HCT116 (cell line): ENCODE data around the gene OXCT2. TPM values are rescaled to one million over a fixed set of nuclear protein-coding genes. Genes with fewer than 3 reads are reported as not detected.

Experiments used
- ATAC-seq: fragments of 200-7000 bp; cut with Tn5 transposase; 2 replicates; pipeline ENCODE4 v1.9.1; 2020; ENCODE audit warnings: mild to moderate bottlenecking, moderate library complexity
- BruUV-seq: library from RNA; stranded (reverse); fragments of 400-500 nt; replicated peaks from 2 replicates; lab custom pipeline; 2021; lab: Mats Ljungman, UMichigan
- CTCF ChIA-PET: fragments of 300-600 bp; sonication (Branson Sonifier 250); formaldehyde crosslinking; loops from one replicate; lab custom pipeline; 2021; ENCODE audit warnings: antibody characterized with exemption; lab: Charles Lee
- POLR2A ChIA-PET: fragments of 300-600, 350-600 bp; sonication (Branson Sonifier 250); formaldehyde crosslinking; loops from one replicate; lab custom pipeline; 2021; ENCODE audit warnings: antibody characterized with exemption; lab: Charles Lee
- RAD21 ChIA-PET, 2 experiments: fragments of 300-600 bp; sonication (Branson Sonifier 250); formaldehyde crosslinking; loops; one replicate each; lab custom pipeline; 2023; ENCODE audit warnings: low total read pairs in 2 of 2; ENCODE audit not compliant: uncharacterized antibody in 2 of 2, unreplicated experiment in 2 of 2, low non-redundant PET in 1 of 2; lab: Charles Lee
- DNase-seq: peaks from one replicate; pipeline ENCODE4 v3.0.0-alpha.2; 2010; ENCODE audit warnings: low read depth, low spot score
- H2AFZ ChIP-seq: fragments of 200-600 bp; shearing (Covaris generic), sonication (generic); 2 replicates; pipeline ENCODE4 v1.6.1; 2017; ENCODE audit warnings: low read depth, mixed run types, mixed read lengths, antibody characterized with exemption, low read length; ENCODE audit not compliant: poor library complexity, severe bottlenecking
- H3K27ac ChIP-seq: 2 replicates; pipeline ENCODE4 v1.5.1; 2012; ENCODE audit warnings: low read depth, low read length
- H3K27me3 ChIP-seq: fragments of 200-600 bp; sonication (generic); 2 replicates; pipeline ENCODE4 v1.6.1; 2016; ENCODE audit warnings: mixed run types, low read length, mixed read lengths; ENCODE audit not compliant: insufficient read depth
- H3K36me3 ChIP-seq, 2 experiments: fragments of 200-500 bp in 1 of 2; fragments of 200-600 bp in 1 of 2; sonication (Bioruptor generic) in 1 of 2; sonication (generic) in 1 of 2; 2 replicates each; pipeline versions ENCODE4 v1.5.1 to v1.6.1; 2014 to 2016; ENCODE audit warnings: low read length in 2 of 2, inconsistent platforms in 1 of 2, mixed read lengths in 1 of 2, mixed run types in 1 of 2; ENCODE audit not compliant: insufficient read depth in 2 of 2, control insufficient read depth in 1 of 2
- H3K4me1 ChIP-seq, 2 experiments: fragments of 200-600 bp in 1 of 2; sonication (generic) in 1 of 2; 2 replicates each; pipeline versions ENCODE4 v1.5.1 to v1.6.1; 2012 to 2017; ENCODE audit warnings: low read length in 2 of 2, inconsistent platforms in 1 of 2, mild to moderate bottlenecking in 1 of 2, mixed read lengths in 1 of 2, mixed run types in 1 of 2, moderate library complexity in 1 of 2; ENCODE audit not compliant: insufficient read depth in 2 of 2, control insufficient read depth in 1 of 2
- H3K4me2 ChIP-seq: fragments of 200-600 bp; sonication (generic); 2 replicates; pipeline ENCODE4 v1.6.1; 2017; ENCODE audit warnings: mixed run types, low read length, mixed read lengths
- H3K4me3 ChIP-seq, 2 experiments: fragments of 200-600 bp in 1 of 2; sonication (generic) in 1 of 2; replicated peaks in 1 of 2; 2 replicates each; pipeline ENCODE4 v1.5.1; 2011 to 2016; ENCODE audit warnings: low read length in 2 of 2, control low read depth in 1 of 2, low read depth in 1 of 2, mild to moderate bottlenecking in 1 of 2, mixed read lengths in 1 of 2, mixed run types in 1 of 2
- H3K79me2 ChIP-seq: fragments of 200-600 bp; sonication (generic); 2 replicates; pipeline ENCODE4 v1.6.1; 2017; ENCODE audit warnings: mild to moderate bottlenecking, mixed run types, low read length, moderate library complexity, mixed read lengths; ENCODE audit not compliant: insufficient read depth
- H3K9ac ChIP-seq: fragments of 200-600 bp; sonication (generic); 2 replicates; pipeline ENCODE4 v1.6.1; 2016; ENCODE audit warnings: low read length, mixed read lengths
- H3K9me2 ChIP-seq: fragments of 200-600 bp; sonication (generic), shearing (Covaris generic); 2 replicates; pipeline ENCODE4 v1.6.1; 2017; ENCODE audit warnings: mixed run types, mild to moderate bottlenecking, moderate library complexity; ENCODE audit not compliant: insufficient read depth
- H3K9me3 ChIP-seq, 2 experiments: fragments of 200-500 bp in 1 of 2; fragments of 200-600 bp in 1 of 2; sonication (Bioruptor generic) in 1 of 2; sonication (generic) in 1 of 2; 2 replicates each; pipeline ENCODE4 v1.6.1; 2014 to 2017; ENCODE audit warnings: low read length in 2 of 2, mixed read lengths in 2 of 2, inconsistent platforms in 1 of 2, low read depth in 1 of 2, mild to moderate bottlenecking in 1 of 2, mixed run types in 1 of 2, moderate library complexity in 1 of 2; ENCODE audit not compliant: control insufficient read depth in 1 of 2, insufficient read depth in 1 of 2
- H4K20me1 ChIP-seq: fragments of 200-600 bp; sonication (generic), shearing (Covaris generic); 2 replicates; pipeline ENCODE4 v1.6.1; 2017; ENCODE audit warnings: mixed run types, mild to moderate bottlenecking, moderate library complexity; ENCODE audit not compliant: insufficient read depth
- CEBPB ChIP-seq: IDR thresholded peaks from 2 replicates; pipeline ENCODE4 v1.6.1; 2012; ENCODE audit warnings: low read depth
- ELF1 ChIP-seq: IDR thresholded peaks from 2 replicates; pipeline ENCODE4 v1.6.1; 2012; ENCODE audit warnings: low read depth, borderline replicate concordance
- EZH2 ChIP-seq: fragments of 200-600 bp; sonication (generic); IDR thresholded peaks from 2 replicates; pipeline ENCODE4 v1.6.1; 2017; ENCODE audit warnings: antibody characterized with exemption, mixed run types
- JUND ChIP-seq: IDR thresholded peaks from 2 replicates; pipeline ENCODE4 v1.6.1; 2012
- POLR2A ChIP-seq: IDR thresholded peaks from 2 replicates; pipeline ENCODE4 v1.7.0; 2011; ENCODE audit warnings: borderline replicate concordance; ENCODE audit not compliant: insufficient read depth, insufficient read length; ENCODE audit errors: extremely low read depth
- POLR2AphosphoS5 ChIP-seq: IDR thresholded peaks from 2 replicates; pipeline ENCODE4 v1.6.1; 2011; ENCODE audit warnings: mild to moderate bottlenecking, low read depth, low read length, moderate library complexity
- SIN3A ChIP-seq: IDR thresholded peaks from 2 replicates; pipeline ENCODE4 v1.6.1; 2012; ENCODE audit warnings: low read depth
- SRF ChIP-seq: IDR thresholded peaks from 2 replicates; pipeline ENCODE4 v1.6.1; 2012; ENCODE audit warnings: low read depth
- YY1 ChIP-seq: IDR thresholded peaks from 2 replicates; pipeline ENCODE4 v1.6.1; 2011; ENCODE audit warnings: low read length, low read depth, moderate library complexity, mild to moderate bottlenecking; ENCODE audit not compliant: insufficient replicate concordance; ENCODE audit errors: extremely low read depth
- ZFX ChIP-seq: fragments of 450-650 bp; IDR thresholded peaks from 2 replicates; pipeline ENCODE4 v1.6.1; 2017
- ZNF274 ChIP-seq: fragments of 200-500 bp; sonication (Bioruptor generic); IDR thresholded peaks from 2 replicates; pipeline ENCODE4 v1.6.1; 2014; ENCODE audit warnings: mild to moderate bottlenecking, low read depth, low read length, inconsistent platforms
- intact Hi-C: fragments of 100-400 bp; cut with micrococcal nuclease; formaldehyde crosslinking; loops from 2 replicates; pipeline ENCODE4 v1.10.0; 2022
- total RNA-seq: library from RNA; stranded (reverse); gene quantifications from one replicate; pipeline ENCODE4 v1.2.1, GENCODE V29; 2021; ENCODE audit not compliant: unreplicated experiment
- TF ChIP-seq, protein P1 (sequence below): IDR thresholded peaks from 2 replicates; pipeline ENCODE4 v1.6.1; 2012
- TF ChIP-seq, protein P2 (sequence below): IDR thresholded peaks from 2 replicates; pipeline ENCODE4 v1.6.1; 2012
- TF ChIP-seq, protein P3 (sequence below): IDR thresholded peaks from 2 replicates; pipeline ENCODE4 v1.6.1; 2012; ENCODE audit warnings: low read depth
- TF ChIP-seq, protein P4 (sequence below): IDR thresholded peaks from 2 replicates; pipeline ENCODE4 v1.6.1; 2011; ENCODE audit warnings: mild to moderate bottlenecking, low read length, moderate library complexity; ENCODE audit not compliant: insufficient replicate concordance; ENCODE audit errors: extremely low read depth

Gene OXCT2
- total RNA-seq, 1 experiment from 2014 or later: 3.7 TPM

DNA sequence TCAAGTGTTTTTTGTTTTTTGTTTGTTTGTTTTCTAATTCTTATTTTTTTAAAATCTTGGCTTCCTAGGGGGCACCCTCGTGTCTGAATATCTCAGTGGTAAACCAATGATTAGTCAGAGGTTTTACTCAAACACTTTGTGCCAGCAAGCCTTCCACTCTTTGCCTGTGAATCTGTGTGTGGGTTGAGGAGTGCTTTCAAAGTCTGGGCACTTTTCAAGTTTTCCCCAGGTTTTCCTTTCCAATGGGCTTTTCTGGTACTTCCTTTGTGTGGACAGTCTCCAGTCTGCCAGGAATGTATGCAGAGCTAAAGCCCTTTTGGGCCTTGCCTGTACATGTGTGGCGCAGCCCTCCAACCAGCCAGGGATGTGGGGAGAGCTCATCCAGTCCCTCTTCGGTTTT, 42.1 kb downstream of the OXCT2 start:
- POLR2A ChIA-PET: interaction anchor here (1.1 kb wide), 1 partner anchor 10 kb away, joined by 3 read pairs; the partner anchor contains the start of gene PPIE
- Histone ChIP-seq H2AFZ (no peak overlapping the region), H3K36me3 (no peaks in the 10 kb centered on the region), H3K27ac (no peak overlapping the region), H3K9me2 (no peaks in the 10 kb centered on the region), H3K27me3 (peaks cover 28% of the 10 kb centered on the region), H3K4me3 (no peak overlapping the region), H3K4me2 (no peak overlapping the region), H3K9ac (no peak overlapping the region), H4K20me1 (no peaks in the 10 kb centered on the region), H3K9me3 (no peaks in the 10 kb centered on the region), H3K79me2 (no peaks in the 10 kb centered on the region), H3K4me1 (no peaks in the 10 kb centered on the region)
- no TSS peak for BruUV-seq
- intact Hi-C loops: no loop called here
- RAD21 ChIA-PET: no interaction called here
- TF ChIP-seq POLR2AphosphoS5 (no peak), SRF (no peak), ZFX (no peak), JUND (no peak), POLR2A (no peak), ZNF274 (no peak)
- TF ChIP-seq, protein P1, sequence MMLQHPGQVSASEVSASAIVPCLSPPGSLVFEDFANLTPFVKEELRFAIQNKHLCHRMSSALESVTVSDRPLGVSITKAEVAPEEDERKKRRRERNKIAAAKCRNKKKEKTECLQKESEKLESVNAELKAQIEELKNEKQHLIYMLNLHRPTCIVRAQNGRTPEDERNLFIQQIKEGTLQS: no peak
- TF ChIP-seq, protein P2, sequence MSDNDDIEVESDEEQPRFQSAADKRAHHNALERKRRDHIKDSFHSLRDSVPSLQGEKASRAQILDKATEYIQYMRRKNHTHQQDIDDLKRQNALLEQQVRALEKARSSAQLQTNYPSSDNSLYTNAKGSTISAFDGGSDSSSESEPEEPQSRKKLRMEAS: no peak
- DNase-seq: no peak
- no peak for ATAC-seq
- CTCF ChIA-PET: interaction anchor here (0.8 to 0.9 kb wide), 2 partner anchors 9 to 70 kb away, joined by 3 to 4 read pairs; no protein-coding TSS in a partner anchor

DNA sequence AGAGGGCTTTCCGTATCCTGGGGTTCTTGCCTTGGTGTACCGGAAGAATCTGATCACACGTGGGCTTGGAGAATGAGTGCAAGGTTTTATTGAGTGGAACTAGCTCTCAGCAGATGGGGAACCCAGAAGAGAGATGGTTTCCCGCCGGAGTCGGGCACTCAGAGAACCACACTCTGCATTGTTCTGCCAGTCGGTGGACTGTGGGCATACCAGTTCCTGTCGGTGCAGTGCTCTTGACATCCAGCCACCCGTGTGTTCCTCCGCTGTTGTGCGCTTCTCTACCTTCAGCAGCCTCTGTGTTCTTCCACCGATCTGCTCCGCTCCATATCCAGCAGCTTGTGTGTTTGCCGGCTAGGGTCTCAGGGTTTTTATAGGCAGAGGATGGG, 43.2 kb downstream of the OXCT2 start:
- BruUV-seq: no TSS peak
- no peak overlapping the region for H3K9ac ChIP-seq
- peaks cover 26% of the 10 kb centered on the region for H3K27me3 ChIP-seq
- H3K4me3 ChIP-seq: no peak overlapping the region
- H3K27ac ChIP-seq: no peak overlapping the region
- ChIA-PET RAD21 (no interaction called here), POLR2A (no interaction called here), CTCF (no interaction called here)
- intact Hi-C loops: no loop called here
- no peak overlapping the region for H3K4me2 ChIP-seq
- no peak overlapping the region for H2AFZ ChIP-seq
- H3K9me2 ChIP-seq: no peaks in the 10 kb centered on the region
- H3K79me2 ChIP-seq: no peaks in the 10 kb centered on the region
- H4K20me1 ChIP-seq: no peaks in the 10 kb centered on the region
- H3K4me1 ChIP-seq: no peaks in the 10 kb centered on the region
- DNase-seq (no peak), ATAC-seq (no peak)
- no peaks in the 10 kb centered on the region for H3K9me3 ChIP-seq
- H3K36me3 ChIP-seq: no peaks in the 10 kb centered on the region
- TF ChIP-seq, protein P3, sequence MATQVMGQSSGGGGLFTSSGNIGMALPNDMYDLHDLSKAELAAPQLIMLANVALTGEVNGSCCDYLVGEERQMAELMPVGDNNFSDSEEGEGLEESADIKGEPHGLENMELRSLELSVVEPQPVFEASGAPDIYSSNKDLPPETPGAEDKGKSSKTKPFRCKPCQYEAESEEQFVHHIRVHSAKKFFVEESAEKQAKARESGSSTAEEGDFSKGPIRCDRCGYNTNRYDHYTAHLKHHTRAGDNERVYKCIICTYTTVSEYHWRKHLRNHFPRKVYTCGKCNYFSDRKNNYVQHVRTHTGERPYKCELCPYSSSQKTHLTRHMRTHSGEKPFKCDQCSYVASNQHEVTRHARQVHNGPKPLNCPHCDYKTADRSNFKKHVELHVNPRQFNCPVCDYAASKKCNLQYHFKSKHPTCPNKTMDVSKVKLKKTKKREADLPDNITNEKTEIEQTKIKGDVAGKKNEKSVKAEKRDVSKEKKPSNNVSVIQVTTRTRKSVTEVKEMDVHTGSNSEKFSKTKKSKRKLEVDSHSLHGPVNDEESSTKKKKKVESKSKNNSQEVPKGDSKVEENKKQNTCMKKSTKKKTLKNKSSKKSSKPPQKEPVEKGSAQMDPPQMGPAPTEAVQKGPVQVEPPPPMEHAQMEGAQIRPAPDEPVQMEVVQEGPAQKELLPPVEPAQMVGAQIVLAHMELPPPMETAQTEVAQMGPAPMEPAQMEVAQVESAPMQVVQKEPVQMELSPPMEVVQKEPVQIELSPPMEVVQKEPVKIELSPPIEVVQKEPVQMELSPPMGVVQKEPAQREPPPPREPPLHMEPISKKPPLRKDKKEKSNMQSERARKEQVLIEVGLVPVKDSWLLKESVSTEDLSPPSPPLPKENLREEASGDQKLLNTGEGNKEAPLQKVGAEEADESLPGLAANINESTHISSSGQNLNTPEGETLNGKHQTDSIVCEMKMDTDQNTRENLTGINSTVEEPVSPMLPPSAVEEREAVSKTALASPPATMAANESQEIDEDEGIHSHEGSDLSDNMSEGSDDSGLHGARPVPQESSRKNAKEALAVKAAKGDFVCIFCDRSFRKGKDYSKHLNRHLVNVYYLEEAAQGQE: no peak
- no peak for TF ChIP-seq JUND
- no peak for TF ChIP-seq POLR2AphosphoS5
- TF ChIP-seq, protein P2: no peak
- no peak for TF ChIP-seq YY1
- no peak for TF ChIP-seq ZNF274
- TF ChIP-seq ELF1: no peak
- TF ChIP-seq EZH2: no peak
- no peak for TF ChIP-seq CEBPB
- TF ChIP-seq SIN3A: no peak
- TF ChIP-seq, protein P4, sequence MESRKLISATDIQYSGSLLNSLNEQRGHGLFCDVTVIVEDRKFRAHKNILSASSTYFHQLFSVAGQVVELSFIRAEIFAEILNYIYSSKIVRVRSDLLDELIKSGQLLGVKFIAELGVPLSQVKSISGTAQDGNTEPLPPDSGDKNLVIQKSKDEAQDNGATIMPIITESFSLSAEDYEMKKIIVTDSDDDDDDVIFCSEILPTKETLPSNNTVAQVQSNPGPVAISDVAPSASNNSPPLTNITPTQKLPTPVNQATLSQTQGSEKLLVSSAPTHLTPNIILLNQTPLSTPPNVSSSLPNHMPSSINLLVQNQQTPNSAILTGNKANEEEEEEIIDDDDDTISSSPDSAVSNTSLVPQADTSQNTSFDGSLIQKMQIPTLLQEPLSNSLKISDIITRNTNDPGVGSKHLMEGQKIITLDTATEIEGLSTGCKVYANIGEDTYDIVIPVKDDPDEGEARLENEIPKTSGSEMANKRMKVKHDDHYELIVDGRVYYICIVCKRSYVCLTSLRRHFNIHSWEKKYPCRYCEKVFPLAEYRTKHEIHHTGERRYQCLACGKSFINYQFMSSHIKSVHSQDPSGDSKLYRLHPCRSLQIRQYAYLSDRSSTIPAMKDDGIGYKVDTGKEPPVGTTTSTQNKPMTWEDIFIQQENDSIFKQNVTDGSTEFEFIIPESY: no peak
